Osteocyte (in vitro differentiated cells): ENCODE results near the gene BARX1. TPM values are rescaled to one million over a fixed set of nuclear protein-coding genes. Genes with fewer than 3 reads are reported as not detected.

Experiments used
- DNase-seq: peaks from one replicate; pipeline ENCODE4 v3.0.0; 2021; ENCODE audit warnings: mixed read lengths; ENCODE audit not compliant: unreplicated experiment; ENCODE audit errors: extremely low spot score
- H3K27ac Mint-ChIP-seq: one replicate; pipeline ENCODE4 v1.8.0; 2021; ENCODE audit warnings: mild to moderate bottlenecking, mixed read lengths; ENCODE audit not compliant: unreplicated experiment
- H3K27me3 Mint-ChIP-seq: one replicate; pipeline ENCODE4 v1.8.0; 2021; ENCODE audit warnings: mixed read lengths; ENCODE audit not compliant: unreplicated experiment
- H3K36me3 Mint-ChIP-seq: one replicate; pipeline ENCODE4 v1.8.0; 2021; ENCODE audit warnings: mixed read lengths; ENCODE audit not compliant: unreplicated experiment
- H3K4me1 Mint-ChIP-seq: one replicate; pipeline ENCODE4 v1.8.0; 2021; ENCODE audit warnings: mixed read lengths; ENCODE audit not compliant: unreplicated experiment
- H3K4me3 Mint-ChIP-seq: one replicate; pipeline ENCODE4 v1.8.0; 2021; ENCODE audit warnings: mild to moderate bottlenecking, moderate library complexity, mixed read lengths; ENCODE audit not compliant: unreplicated experiment
- H3K9me3 Mint-ChIP-seq: one replicate; pipeline ENCODE4 v1.8.0; 2021; ENCODE audit warnings: mixed read lengths; ENCODE audit not compliant: unreplicated experiment
- CTCF ChIP-seq: fragments of 200-600 bp; sonication (generic); IDR thresholded peaks from 2 replicates; pipeline ENCODE4 v1.5.0; 2021; ENCODE audit warnings: antibody characterized with exemption, mild to moderate bottlenecking, moderate library complexity
- long read RNA-seq: library from polyadenylated mRNA; unstranded; transcript quantifications from one replicate; pipeline ENCODE4 v2.0.0, GENCODE V29; 2021
- total RNA-seq: library from RNA; stranded (reverse); gene quantifications from 2 replicates; pipeline ENCODE4 v1.2.1, GENCODE V29; 2021

BARX1 gene, protein sequence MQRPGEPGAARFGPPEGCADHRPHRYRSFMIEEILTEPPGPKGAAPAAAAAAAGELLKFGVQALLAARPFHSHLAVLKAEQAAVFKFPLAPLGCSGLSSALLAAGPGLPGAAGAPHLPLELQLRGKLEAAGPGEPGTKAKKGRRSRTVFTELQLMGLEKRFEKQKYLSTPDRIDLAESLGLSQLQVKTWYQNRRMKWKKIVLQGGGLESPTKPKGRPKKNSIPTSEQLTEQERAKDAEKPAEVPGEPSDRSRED
- 1.7 and 2.2 TPM in 2 replicates for total RNA-seq
- long read RNA-seq, result 0 reads

- TF ChIP-seq CTCF, result no peak
- no peaks in the 10 kb centered on the region for H3K9me3 Mint-ChIP-seq
- H3K27me3 Mint-ChIP-seq, result peaks cover 68% of the 10 kb centered on the region
- peaks cover 6% of the 10 kb centered on the region for H3K36me3 Mint-ChIP-seq
- H3K27ac Mint-ChIP-seq, result no peak within 1 kb of the TSS
- peaks cover 40% of the 10 kb centered on the region for H3K4me1 Mint-ChIP-seq
- DNase-seq, result no peak
- peak within 1 kb of the TSS; percentile 69 for H3K4me3 Mint-ChIP-seq
Measured at GRCh38 chr9:93955111-93955980, at the start of gene BARX1. BARX1 (minus strand) TSS chr9:93955355; CDS start chr9:93955146, 209 bp downstream.

DNA sequence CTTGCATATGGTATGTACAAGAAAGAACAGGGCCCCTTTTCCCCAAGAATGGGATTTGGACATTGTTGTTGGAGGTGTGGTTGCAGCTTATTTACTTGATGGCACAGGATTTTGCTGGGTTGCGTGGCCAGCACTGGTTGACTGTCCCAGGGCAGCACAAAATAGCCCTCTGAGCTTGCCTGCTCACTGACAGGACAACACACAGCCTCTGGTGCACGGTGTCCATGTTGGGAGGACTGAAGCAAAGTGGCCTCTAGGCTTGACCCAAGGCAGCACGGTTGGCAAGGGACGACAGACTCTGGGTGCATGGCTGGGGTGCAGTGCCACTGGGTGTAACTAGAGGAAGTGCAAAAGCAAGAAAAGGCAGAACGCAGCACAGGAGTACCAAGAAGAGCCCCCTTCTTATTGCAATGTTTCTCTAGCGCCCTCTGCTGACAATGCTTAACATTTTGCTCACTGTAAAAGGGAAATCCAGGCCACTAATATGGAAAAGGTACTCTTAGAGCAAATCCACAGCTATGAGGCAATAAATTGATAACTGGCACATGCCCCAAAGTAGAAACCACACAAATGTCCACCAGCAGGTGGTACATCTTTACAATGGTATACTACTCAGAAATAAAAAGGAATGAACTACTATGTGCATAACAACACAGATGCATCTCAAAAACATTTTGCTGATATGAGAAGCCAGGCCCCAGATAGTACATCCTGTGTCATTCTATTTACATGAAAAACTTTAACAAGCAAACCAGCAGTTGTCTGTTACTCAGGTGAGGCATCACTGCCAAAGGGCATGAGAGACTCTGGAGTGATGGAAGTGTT is 47.4 kb upstream of the BARX1 start:
- peaks cover 5% of the 10 kb centered on the region for H3K9me3 Mint-ChIP-seq
- H3K36me3 Mint-ChIP-seq, result no peaks in the 10 kb centered on the region
- TF ChIP-seq CTCF, result peak; percentile 72
- H3K27me3 Mint-ChIP-seq, result peaks cover 34% of the 10 kb centered on the region
- DNase-seq, result no peak
- H3K4me3 Mint-ChIP-seq, result no peak overlapping the region
- no peaks in the 10 kb centered on the region for H3K4me1 Mint-ChIP-seq
- no peak overlapping the region for H3K27ac Mint-ChIP-seq

- no peaks in the 10 kb centered on the region for H3K36me3 Mint-ChIP-seq
- H3K4me3 Mint-ChIP-seq, result no peak overlapping the region
- H3K27ac Mint-ChIP-seq, result no peak overlapping the region
- peaks cover 5% of the 10 kb centered on the region for H3K9me3 Mint-ChIP-seq
- TF ChIP-seq CTCF, result no peak
- peaks cover 50% of the 10 kb centered on the region for H3K27me3 Mint-ChIP-seq
- H3K4me1 Mint-ChIP-seq, result no peaks in the 10 kb centered on the region
- no peak for DNase-seq
Measured at GRCh38 chr9:93996863-93997262, 41.7 kb upstream of the BARX1 start.

DNA sequence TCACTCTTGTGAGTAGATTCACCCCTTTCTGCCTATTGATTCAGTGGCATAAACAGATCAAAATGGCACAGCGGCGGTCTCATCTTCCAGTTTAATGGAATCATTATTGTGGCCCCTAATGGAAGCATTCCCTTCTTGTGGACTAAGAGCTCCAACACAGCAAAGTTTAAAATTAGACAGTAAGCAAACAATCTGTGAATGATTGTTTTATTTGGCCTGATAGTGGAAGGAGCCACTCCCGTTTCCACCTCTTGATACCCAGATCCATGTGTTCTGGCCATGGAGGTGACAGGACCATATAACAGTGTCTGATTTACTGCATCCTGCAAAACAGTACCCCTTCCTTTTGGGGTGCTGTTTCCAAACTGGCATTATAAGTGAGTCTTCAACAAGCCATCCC is 41.2 kb upstream of the BARX1 start:
- DNase-seq, result no peak
- H3K27ac Mint-ChIP-seq, result no peak overlapping the region
- peaks cover 5% of the 10 kb centered on the region for H3K9me3 Mint-ChIP-seq
- H3K27me3 Mint-ChIP-seq, result peaks cover 53% of the 10 kb centered on the region
- H3K36me3 Mint-ChIP-seq, result no peaks in the 10 kb centered on the region
- H3K4me1 Mint-ChIP-seq, result no peaks in the 10 kb centered on the region
- no peak for TF ChIP-seq CTCF
- H3K4me3 Mint-ChIP-seq, result no peak overlapping the region
